Cerebellar cortex (tissue), 1 donor: ENCODE data around the gene CATSPERB.
"Not testable (repeated sequence)": the region's sequence is repeated elsewhere in the genome, so short reads cannot be mapped to it uniquely, and the experiment has no call there.

Experiments used
- DNase-seq: peaks from one replicate; pipeline ENCODE4 v3.0.0-alpha.2; 2015; ENCODE audit warnings: low spot score

The CATSPERB gene

GRCh38 chr14:91731986-91732385 is at the start of gene CATSPERB:
Gene CATSPERB (minus strand): TSS chr14:91732086. CDS start chr14:91729479, 2,607 bp downstream.
- no peak for DNase-seq

DNA sequence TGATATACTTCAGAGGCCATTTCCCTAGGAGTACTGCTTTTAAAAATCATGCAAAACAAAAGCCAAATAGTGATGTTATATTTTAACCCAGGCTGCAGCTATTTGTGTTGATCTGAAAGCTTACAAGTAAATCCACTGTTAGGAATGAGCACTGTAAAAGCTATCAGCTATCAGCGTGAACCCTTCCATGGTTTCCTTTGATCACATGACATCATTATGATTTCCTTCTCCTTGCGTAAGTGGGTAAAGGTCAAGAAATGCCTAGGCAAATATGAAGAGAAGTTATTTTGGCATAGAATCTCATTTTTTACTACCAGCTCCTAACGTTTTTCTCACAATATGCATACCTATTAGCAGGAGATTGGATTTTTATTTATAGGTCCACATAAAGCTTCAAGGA is 48.6 kb upstream of the CATSPERB start:
- DNase-seq, result no peak

- no peak for DNase-seq
These were observed 46.3 kb upstream of the CATSPERB start for GRCh38 chr14:91778217-91778616.

DNA sequence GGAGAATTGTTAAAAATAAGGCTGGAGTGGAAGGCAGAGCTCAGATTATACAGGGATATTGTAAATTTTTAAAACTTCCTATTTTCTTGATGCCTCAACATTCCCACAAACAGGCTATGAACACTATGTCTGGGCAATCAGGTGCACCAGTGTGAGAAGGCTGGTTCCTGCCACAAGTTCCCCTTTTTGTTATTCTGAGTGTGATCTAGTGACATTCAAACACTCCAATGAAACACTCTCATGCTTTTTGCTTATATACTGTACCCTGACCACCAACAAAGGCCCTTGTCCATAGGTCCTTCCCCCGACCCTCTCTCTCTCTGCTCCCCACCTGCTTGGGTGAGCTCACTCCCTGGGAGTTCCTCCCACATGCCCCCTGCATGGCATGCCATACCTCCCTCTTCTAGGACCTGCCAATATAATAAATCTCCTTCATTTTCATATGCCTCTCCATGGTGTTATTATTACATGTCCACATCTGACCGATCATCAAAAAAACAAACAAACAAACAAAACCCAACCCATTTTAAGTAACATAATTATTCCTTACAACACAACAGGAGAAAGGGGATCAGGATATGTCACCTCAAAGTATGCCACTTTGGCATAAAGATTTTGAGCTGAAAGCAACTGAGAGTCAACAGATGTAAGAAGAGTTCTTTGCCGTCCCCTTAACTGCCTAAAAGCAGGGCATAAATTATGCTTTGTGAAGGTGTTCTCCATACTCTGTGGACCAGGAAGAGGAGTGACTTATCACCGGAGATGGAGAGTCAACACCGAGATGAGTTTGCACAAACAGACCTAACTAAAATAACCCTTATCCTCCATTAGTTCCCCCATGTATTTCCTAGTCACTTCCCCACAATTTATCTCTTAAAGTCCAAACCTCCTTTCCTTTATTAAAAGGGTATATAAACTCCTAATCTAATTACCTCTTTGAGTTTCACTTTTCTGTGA is 42.5 kb upstream of the CATSPERB start:
- DNase-seq, result no peak

GRCh38 chr14:91770185-91770584 is 38.3 kb upstream of the CATSPERB start:
- DNase-seq, result no peak

DNA sequence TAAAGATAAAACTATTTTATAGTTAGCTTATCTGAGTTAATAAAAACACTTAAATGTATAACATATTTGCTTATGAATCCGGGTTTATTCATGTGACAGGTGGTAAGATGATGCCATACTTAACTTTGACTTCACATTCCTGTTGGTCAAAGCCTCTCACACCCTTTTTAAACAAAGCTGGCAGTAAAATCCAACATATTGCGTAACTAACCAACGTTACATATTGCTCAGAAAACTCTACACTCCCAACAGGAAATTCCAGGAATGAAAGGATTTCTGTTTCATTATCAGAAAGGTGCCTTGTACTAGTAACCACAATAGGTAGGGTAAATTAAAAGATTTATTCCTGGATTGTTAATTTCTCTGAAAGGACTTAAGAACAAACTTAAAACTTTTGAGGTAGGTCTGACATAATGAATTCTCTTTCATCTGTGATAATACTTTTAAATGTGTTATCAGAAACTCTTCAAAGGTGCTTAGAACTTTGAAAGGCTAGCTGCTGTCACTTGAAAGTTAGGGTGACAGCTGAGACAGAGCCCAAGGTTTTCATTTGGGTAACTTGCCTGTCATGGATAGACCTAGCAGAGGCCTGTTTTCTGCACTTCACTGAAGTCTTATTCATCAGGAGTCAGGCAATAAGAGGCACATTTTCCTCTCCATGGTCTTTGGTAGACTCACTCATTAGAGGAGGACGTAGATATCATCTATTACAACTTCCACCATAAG is 23.8 kb upstream of the CATSPERB start:
- DNase-seq, result no peak

- no peak for DNase-seq
These were observed 22.9 kb upstream of the CATSPERB start for GRCh38 chr14:91754819-91755218.

DNA sequence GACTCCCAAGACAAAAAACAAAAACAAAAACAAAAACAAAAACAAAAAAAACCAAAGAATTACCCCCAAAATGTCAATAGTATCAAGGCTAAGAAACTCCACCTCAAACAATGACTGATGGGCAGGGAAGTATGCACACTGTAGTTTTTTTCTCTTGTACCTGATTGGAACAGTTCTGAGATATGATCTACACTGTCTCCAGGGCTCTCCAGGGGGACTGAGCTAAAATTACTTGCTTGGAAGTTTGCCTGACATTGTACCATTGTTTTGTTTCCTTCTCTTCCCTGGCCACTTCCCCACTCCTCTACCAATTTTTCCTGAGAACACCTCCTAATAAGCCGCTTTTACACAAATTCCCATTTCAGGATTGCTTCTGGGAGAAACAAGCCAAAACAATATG is 22.3 kb upstream of the CATSPERB start:
- DNase-seq, result no peak

GRCh38 chr14:91753501-91754128 is 21.7 kb upstream of the CATSPERB start:
- no peak for DNase-seq

DNA sequence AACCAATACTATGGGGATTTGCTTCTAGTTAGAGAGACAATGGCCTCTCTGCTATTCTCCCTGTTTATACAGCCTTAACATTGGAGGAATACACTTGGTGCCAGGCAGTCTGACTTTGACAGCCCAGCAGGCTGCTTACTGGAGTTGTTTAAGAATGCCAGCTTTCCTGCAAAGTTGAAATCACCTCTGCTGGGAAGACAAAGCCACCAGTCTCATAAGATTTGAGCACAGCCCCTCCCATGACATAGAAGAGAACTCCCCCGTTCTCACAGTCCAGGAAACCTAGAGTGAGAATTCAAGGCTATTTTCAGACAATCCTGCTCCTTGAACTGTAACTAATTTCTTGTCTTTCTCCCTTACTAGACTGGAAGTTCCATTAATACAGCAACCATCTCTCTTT is 21.1 kb upstream of the CATSPERB start:
- DNase-seq, result no peak

GRCh38 chr14:91751719-91752118 is 19.8 kb upstream of the CATSPERB start:
- DNase-seq, result no peak

DNA sequence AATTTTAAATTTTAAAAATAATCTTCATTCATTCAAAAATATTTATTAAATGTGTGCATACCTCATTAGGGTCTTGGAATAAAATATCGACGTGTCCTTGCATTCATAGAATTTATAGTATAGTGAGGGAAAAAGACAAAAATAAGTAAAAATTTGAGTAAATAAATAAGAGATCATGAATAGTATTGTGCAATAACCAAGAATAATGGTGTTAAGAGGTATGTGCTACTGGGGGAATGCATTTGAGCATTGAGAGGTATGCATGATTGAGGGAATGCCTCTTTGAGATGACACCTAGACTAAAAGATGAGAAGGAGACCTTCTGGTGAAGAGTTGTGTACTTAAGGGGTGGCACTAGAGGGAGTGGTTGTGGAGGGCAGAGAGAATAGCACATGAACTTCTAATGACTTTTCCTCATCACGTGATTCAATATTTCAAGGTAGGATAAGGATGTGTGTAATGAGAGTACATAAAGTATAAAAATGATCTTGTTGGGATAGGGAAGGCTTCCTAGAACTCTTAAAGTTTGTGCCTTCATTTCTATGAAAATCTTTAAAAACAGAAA is 18.8 kb upstream of the CATSPERB start:
- DNase-seq, result no peak

- DNase-seq, result no peak
These were observed 18.0 kb upstream of the CATSPERB start for GRCh38 chr14:91749868-91750267.

DNA sequence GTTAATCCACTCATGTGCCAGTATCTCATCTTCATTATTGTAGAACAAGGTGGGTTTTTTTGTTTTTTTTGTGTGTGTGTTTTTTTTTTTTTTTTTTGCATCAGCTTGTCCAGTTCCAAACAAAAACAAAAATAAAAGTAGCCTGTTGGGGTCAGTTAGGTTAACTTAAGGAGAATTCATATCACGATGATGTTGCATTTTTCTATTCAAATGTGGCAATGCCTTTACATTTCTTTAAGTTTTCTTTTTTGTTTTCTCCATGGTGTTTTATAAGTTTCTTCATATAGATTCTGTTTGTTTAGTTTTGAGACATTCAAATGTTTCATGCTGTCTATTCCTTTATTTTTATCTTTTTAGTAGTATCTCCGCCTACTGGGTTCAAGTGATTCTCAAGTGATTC is 16.2 kb upstream of the CATSPERB start:
- no peak for DNase-seq

- no peak for DNase-seq
These were observed 13.5 kb upstream of the CATSPERB start for GRCh38 chr14:91745344-91745743.

DNA sequence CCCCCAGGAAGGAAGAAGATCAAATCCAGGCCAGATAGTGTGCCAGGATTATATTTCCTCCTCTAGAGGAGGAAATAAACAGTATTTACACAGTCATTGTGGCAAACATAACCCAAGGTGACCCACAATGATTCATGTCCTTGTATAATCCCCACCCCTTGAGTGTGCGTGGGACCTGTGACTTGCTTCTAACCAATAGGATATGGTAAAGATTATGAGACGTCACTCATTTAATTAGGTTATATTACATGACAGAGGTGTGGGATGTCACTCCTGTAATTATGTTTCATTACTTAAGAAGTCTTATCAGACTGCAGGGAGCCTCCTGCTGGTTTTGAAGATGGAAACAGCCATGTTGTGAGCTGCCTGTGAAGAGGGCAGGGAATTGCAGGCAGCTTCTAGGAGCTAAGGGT is 12.2 kb upstream of the CATSPERB start:
- DNase-seq, result no peak

GRCh38 chr14:91743305-91743653 is 11.4 kb upstream of the CATSPERB start:
- DNase-seq, result no peak

GRCh38 chr14:91742621-91743304 is 10.9 kb upstream of the CATSPERB start:
- no peak for DNase-seq

- not testable (repeated sequence) for DNase-seq
These were observed 8.0 kb upstream of the CATSPERB start for GRCh38 chr14:91739867-91740266.

DNA sequence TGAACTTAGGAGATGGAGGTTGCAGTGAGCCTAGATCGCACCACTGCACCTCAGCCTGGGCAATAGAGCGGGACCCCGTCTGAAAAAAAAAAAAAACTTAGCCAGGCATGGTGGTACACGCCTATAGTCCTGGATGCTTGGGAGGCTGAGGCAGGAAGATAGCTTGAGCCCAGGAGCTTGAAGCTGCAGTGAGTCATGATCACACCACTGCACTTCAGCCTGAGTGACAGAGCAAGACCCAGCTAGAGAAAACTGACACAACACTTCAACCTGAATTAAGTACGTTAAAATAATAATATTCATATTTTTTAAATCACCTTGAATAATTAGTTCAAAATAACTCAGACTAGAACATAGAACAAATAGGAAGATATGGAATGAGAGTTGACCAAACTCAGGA is 5.7 kb upstream of the CATSPERB start:
- no peak for DNase-seq

DNA sequence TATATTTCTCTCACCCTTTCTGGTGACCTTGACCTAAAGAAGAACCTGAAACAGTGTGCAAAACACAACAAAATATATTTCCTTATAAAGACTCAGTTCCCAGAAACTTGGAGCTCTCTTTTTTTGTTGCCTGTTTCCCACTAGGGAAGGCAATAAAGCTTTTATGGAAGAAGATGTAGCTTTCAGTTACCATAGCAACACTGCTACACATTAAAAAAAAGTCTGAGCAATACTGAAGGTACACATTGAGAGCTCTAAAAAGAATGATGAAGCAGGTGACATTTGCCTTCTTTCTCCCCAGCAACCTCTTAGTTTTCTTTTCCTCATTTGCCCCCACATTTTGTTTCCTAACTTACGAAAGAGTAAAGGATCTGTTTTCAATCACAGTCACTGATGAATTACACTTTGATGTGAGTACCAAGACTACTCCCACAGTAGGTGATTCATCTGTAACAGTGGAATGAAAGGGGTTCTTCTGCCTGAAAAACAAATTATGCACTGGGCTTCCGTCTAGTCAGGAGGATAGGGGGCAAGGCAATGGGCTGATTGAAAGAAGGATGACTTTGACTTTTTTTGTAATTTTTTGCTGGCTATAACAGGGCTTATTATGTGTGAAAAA is 1.1 kb upstream of the CATSPERB start:
- no peak for DNase-seq
